DMS153 treated with DMSO at 0.1 percent for 48 hours (cell line): ENCODE results near the gene PRDM1.

Experiments used
- DNase-seq: peaks from one replicate; lab custom pipeline; 2025; ENCODE audit not compliant: unreplicated experiment; lab: John Stamatoyannopoulos, UW

PRDM1 gene

DNA sequence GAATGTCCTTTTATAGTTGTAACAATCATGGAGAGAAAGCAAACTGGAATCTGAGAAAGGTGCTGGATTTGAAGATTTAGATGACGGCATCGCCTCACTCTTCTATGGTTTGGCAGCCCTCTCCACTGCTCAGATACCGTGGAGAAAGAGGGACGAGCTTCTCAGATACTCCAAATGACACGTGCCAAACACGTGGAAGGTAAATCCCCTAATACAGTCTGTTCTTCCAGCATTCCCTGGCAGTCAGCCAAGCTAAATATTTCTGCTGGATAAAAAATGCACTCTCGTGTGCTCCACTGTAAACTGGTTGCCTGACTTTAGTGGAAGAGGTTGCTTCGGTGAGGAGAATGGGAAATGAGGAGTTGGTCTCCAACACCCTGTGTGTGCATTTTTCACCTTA is 16.7 kb upstream of the PRDM1 start:
- peak; percentile 93 for DNase-seq

DNA sequence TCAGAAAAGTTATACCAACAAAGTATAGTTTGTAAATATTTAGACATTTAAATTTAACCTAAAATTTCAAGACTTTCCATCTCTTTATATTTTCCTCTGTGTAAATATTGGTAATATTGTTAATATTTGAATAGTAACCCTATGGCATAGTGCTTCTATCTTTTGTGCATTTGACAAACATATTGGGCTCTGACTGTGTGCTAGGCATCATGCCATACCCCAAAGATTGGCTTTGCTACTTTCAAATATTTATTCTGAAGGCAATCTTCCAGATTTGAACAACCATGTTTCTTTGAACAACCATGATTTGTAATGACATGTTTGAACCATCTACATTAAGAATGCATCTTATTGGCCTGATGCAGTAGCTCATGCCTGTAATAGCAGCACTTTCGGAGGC is 15.5 kb upstream of the PRDM1 start:
- no peak for DNase-seq

DNA sequence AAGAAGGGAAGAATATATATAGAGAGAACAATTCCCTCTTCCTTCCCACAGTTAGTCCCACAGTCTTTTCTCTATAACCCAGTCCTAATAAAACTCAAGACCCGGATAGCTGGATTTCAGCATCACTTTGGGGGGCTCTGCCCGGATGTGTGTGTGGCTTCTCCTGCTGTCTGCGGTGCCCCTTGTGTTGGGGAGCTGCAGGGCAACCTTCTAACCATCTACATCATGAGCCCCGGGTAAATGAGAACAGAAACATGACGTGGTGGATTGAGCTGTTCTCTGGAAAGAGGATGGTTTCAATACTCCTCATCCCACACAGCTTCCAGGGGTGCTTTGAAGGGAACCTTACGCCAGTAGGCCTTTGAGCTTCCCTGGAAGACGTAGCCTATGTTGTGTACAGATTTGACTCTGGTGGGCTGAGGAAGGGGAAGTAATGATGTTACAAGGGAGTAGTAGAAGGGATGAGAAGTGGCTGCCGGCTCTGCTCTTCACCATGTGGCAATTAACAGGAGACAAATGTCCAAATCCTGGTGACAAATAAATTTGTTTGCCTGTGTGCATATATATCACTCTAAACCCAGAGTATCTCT is 13.5 kb upstream of the PRDM1 start:
- no peak for DNase-seq

DNA sequence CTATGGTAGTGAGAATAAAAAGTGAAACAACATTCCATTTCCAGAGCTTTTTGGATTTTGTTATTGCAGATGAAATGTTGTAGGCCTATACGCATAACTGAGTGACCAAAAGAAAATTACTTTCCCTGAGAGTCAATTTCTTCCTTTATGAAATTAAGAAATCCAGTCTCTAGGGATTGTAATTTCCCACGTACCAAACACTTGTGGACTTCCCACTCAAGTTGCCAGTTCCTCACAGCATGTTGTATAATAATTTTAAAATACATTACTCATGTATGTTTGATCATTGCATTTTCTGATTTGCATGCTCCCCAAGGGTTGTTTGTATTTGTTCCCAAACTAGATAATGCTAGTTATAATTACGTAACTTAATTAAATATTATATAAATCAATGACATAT is 12.0 kb upstream of the PRDM1 start:
- no peak for DNase-seq

DNA sequence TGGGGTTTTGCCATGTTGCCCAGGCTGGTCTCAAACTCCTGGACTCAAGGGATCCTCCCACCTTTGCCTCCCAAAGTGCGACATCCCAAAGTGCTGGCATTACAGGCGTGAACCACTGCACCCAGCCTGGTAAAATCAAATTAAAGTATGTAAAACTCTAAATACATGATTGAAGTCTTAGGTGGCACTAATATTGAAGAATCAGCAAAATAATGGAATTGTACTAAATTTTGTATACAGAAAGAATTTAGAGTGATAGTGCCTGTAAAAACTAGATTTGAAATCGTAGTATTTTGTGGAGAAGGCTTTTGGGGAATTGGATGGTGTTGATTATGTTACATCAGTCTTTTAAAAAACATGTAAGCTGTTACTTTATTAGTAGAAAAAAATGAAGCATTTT is 10.0 kb upstream of the PRDM1 start:
- no peak for DNase-seq

DNA sequence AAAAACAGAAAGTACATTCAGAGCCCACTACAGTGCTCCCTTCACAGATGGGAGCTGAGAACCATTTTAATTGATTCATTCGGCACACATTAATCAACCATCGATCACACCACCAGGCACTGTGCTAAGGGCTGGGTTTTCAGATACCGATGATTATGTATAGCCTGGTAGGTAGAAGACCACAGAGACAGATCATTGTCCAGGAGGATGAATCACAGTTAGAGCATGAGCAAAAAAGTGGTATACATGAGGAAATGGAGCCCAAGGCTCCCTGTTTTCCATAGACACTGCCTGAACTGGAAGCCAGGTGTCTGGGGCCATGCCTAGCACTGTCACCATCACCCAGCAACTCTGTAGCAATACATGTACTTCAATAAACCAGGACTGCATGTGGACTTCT is 9.0 kb upstream of the PRDM1 start:
- no peak for DNase-seq

DNA sequence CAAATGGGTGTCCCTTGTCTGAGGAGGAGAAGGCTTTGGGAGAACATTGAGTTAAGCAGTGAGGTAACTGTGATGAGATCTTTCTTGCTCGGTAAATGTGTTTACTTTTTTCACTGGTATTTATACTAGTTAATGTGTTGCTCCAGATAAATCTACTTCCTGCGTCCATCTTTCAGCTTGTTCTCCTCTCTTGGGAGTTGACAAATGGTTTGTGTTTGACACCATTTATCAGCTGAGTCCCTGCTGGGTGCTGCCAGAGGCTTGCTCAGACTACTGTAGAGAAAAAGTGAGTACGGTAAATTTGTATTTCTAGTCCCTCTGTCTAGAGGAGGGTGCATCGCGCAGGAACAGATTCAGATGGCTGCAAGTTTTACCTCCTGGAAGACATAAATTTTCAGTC is 8.3 kb upstream of the PRDM1 start:
- DNase-seq = no peak

DNA sequence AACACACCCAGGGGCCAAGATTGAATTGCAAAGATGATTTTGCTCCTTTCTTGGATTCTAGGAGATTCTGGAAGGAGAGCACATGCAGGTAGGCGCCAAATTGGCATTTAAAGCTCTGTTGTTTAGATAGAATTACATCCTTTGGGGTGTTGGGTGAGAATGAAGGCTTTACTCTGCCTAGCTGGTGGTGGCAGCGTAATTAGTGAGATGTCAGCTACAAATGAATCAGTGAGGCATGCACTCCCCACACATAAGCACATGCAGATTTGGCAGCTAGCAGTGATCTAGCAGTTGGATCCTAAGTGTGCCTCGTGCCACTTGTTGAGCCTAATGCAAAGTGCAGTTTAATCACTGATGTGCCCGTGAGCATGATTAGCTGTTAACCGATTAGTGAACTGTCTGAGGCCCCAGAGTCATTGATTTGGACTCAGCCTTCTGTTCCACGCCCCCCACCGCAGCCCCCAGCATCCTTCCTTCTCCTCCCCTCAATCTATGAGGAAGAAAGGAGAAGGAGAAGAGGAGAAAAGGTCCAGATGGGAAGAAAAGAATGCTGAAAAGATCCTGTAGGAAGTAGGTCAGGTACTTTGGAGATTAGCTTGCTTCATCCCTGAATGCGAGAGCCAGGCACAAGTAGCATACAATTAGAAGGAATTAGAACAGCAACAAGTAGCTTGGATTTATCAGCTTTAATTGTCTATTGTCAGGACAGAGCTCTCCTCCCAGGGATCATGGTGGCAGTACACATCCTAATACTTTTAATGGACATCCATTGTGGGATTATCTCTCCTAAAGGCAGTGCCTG is 6.0 kb upstream of the PRDM1 start:
- DNase-seq = no peak

DNA sequence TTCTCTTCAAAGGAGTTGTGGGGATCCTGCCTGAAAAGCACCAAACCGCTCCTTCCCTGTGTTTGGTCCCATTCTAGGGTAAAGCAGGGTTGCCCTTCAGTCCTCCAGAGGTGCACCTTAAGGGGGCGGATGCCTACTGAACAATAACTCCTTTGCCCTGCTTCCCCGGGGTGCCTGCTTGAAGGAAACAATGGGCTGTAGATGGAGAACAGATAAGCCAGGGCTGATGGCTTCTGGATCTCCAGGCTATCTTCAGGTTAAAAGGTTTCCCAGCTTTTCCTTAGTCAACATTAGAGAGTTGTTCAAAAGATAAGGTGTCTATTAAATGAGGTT is 5.4 kb upstream of the PRDM1 start:
- DNase-seq = no peak

DNA sequence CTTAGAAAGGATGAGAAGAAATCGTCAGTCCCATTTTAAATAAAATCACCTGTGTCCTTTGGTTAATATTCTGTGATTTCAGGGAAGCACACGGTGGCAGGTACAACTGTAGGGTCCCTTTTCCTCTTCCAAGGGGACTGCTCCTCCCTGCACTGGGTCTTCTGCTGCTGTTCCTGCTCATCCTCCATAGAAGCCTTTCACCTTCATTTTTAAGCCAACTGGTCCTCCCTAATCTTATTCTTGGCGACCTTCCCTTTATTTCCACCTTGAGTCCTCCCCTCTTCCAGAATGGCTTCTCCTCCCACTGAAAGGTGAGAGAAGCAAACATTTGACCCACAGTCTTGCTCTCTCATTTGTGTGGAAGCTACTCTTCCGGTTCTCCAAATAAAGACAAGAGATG is 4.4 kb upstream of the PRDM1 start:
- DNase-seq = no peak

DNA sequence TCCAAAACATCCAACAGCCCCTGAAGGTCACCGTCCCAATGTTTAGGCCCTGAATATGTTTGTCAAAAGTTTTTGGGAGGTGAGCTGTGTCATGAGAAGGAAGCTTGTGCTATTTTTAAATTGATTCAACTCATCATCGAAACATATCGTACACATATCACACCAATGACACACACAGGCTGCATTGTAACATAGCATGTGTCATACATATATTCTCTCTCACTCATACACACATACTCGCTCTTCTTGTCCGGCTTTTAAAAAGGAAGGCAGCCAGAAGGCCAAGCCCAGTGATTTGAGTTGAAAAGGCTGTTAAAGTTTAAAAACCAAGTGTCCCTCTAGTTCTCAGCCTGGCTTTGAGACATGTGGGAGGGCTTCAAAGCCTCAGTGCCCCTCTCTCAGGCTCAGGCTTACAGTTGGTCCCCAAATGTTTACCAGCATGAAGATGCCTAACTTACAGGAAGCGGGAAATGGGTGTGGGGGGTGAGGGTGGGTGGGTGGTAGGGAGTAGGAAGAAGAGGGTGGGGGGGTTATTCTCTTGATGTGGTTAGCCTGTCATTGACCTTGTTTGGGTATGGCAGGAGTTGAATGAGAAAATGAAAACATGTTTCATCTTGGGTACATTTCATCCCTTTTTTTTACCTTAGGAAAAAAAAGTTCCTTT is 3.3 kb upstream of the PRDM1 start:
- no peak for DNase-seq

DNA sequence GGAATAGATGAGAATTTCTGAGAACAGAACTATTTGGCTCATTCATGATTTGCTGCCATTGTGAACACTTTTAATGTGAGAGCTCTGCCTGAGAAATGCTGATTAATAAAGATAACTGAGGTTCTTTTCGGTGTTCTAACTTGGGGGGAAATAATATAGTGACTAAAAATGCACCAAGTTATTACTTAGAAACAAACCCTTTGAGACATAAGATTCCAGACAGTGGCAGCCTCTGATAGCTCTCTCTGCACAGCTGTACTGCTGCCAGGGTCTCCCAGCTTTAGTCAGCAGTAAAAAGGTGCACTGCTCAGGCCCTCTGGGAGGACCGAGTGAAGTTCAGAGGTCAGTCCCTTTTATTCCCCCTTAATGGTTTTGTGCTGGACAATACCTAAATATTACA is 2.5 kb upstream of the PRDM1 start:
- no peak for DNase-seq

DNA sequence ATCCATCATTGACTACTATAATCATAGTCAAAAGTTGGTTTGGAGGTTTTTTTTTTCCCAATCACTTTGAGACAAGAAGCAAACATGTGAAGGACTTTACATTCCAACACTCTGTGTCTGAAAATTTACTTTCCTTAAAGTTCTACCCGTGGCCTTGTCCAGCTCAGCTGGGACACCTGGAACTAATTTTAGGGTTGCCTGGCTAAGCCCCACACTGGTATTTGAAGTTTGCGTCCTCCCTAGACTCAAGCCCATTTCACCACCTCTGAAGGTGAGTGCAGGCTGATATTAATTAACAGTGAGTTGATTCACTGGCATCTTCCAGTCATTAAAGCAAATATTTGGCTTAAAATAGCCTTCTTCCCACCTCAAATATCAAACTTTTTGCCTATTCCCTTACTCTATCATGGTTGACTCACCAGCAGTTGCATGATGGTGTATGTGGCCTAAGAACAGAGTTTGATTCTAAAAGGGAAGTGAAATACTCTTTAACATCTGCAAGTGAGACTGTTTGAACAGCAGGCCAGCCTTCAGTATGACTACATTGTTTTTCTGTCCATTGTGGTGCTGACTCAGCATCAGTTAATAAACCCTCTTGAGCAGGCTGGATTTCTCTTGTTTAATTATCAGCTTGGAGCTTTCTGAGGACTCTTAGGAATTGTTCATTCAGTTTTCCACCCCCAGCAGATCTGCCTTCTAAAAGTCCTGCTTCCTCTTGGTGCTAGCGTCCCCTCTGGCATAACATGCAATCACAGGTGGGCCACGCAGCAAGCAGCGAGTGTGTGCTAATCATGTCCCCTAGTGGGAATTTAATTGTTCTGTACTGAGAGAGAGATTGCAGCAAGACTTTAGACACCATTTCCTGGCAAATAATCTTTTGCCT is 1.8 kb upstream of the PRDM1 start:
- no peak for DNase-seq

DNA sequence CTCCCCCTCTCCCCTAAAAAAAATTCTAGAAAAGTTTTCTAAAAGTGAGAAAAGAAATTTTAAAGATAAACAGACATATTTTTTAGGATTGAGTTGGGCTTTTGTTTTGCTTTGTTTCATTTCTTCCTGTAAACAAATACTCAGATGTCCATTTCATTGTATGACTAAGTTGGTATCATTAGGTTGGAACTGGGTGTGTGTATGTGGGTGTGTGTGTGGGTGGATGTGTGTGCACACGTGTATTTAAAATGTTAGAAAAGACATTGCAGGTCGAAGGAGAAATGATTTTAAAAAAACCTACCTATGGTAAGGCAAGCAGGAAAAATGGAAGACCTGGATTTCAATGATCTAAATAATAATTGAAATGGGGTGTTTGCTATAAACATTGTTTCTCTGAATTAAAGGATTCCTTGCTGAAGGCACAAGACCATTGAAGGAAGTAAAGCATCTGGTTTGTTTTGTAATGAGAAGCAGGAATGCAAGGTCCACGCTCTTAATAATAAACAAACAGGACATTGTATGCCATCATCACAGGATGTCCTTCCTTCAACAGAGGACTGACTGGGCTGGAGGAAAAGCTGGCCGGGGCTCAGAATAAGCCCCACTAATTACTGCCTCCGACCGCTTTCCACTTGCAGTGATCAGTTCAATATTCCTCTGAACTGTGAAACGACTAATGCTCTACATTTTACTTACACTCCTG is 996 bp upstream of the PRDM1 start:
- DNase-seq = no peak

DNA sequence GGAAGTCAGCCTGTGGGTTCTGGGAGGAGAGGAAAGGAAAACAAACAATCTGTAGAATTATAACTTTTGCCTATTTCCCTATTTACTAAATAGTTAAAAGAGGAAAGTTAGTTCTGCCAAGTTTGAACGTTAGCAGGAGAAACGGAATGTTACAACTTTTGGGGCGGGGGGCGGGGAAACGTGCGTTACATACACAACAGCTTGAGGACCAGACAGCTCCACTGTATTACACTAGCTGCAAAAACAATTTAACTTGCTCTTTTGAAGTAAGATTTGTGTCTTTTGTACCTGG is 498 bp upstream of the PRDM1 start:
- no peak for DNase-seq

DNA sequence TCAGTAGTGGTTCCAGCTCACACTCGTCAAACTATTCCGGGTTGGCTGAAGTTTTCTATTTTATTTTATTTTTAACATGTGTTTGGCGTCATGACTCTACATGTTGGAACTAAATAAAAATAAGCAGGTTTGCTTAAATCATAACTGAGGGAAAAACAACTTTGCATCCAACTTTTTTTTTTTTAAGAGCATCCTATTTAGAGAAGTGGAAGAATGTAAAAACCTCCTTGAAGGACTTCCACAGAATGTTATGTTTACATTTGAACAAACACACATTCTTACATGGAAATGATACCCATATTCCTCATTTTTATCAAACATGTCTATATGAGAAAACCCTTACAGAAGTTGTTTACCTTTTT is 659 bp downstream of the PRDM1 start:
- DNase-seq = no peak

DNA sequence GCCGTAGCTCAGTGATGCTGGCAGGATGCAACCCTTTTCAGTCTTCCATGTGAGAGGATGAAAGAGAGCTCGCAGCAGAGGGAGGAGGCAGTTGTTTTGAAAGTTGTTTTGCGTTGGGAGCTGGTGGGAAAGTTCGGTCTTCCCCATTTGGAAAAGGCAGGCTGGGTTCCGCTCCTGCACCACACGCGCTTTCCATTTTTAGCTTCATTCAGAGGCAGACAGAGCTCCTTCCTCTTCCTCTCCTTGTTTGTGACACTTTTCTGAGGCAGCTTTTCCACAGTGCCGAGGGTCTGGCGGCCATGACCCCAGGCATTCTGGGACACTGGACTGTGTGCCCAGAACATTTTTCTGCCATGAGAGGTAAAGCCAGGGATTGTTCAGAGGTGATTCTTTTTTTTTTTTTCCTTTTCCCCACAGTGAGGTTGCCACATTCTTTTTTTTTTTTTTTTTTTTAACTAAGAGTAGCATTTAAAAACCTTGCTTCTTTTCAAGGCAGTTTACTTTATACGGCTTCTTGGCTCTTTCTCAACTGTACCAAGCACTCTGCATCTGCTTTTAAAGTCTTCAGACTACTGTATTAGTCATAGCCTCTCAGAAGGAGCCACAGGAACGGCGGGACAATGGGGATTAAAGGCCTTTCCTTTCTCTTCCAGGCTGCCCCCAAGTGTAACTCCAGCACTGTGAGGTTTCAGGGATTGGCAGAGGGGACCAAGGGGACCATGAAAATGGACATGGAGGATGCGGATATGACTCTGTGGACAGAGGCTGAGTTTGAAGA is 1.6 kb downstream of the PRDM1 start:
- no peak for DNase-seq

DNA sequence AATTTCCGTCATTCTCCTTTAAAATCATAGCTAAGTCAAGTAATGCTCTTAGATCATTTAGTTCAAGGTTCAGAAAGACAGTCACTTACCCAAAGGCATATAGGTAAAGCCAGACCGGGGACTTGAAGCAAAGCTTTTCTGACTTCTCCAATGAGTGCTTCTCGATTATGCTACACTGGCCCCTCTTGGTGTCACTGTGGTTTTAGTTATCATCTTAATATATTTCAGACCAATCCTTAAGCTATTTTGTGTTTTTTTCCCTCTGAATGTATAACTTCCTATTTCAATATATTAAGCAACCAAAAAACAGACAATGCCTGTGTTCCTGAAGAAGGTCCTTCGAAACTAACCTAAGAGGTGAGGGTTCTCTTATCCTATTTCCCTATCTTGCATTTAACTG is 3.9 kb downstream of the PRDM1 start:
- DNase-seq = no peak

DNA sequence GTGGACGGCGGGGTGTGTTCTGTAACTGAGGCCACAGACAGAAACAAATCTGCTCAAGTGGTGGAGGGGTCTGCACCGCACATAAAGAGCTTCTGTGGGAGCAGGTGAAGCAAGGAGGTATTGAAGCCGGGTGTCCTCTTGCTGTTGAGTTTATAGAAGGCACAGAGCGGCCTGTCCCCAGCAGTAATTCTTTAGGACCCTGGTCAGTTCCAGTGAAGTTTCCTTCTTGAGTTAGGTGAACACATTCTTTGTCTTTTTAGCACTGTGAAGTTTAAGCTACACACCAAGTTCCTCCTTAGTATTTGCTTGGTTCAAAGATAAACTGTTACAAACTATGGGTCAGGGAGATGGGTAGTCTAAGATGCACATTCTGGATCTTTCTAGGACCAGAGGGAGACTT is 6.1 kb downstream of the PRDM1 start:
- no peak for DNase-seq

DNA sequence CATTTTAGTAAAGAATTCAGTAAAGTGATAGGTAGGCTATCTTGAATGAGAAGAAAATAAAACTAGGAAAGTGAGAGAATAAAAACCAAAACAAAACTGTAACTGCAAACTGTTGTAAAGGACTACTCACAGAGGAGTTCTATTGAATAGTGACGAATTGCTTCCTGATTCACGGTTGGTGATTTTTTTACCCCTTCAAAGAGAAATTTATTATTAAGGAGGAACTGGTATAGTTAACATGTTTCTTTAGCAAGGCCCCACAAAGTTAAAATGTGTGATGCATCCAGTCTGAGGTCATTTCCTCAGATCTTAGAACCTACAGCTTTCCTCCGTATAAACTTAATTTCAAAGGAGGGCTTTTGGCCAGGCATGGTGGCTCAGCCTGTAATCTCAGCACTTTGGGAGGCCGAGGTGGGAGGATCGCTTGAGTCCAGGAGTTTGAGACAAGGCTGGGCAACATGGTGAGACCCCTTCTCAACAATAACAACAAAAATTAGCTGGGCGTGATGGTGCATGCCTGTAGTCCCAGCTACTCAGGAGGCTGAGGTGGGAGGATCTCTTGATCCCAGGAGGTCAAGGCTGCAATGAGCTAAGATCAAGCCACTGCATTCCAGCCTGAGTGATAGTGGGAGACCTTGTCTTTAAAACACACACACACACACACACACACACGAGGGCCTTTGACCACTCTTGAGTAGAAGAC is 8.3 kb downstream of the PRDM1 start:
- DNase-seq = no peak
